GM18870 (cell line): ENCODE results near the gene TADA2B.
A peak's percentile ranks its signal among the peaks of the same experiment; 100 is the strongest.
"Not testable (repeated sequence)": the region's sequence is repeated elsewhere in the genome, so short reads cannot be mapped to it uniquely, and the experiment has no call there.

Experiments
- ATAC-seq: cut with Tn5 transposase; IDR thresholded peaks from one replicate; pipeline ENCODE4 v1.9.1; 2021; ENCODE audit warnings: moderate library complexity; ENCODE audit not compliant: unreplicated experiment

The TADA2B gene

GRCh38 chr4:7075962-7076695 lies 33.0 kb downstream of the TADA2B start:
- no peak for ATAC-seq

- ATAC-seq: no peak
Measured at GRCh38 chr4:7076696-7077082, 33.5 kb downstream of the TADA2B start.

- no peak for ATAC-seq
Measured at GRCh38 chr4:7077371-7077770, 34.2 kb downstream of the TADA2B start.

- no peak for ATAC-seq
Measured at GRCh38 chr4:7078025-7078424, 34.9 kb downstream of the TADA2B start.

- ATAC-seq: not testable (repeated sequence)
Measured at GRCh38 chr4:7079483-7079882, 36.3 kb downstream of the TADA2B start.

- ATAC-seq: not testable (repeated sequence)
Measured at GRCh38 chr4:7079909-7080308, 36.7 kb downstream of the TADA2B start.

GRCh38 chr4:7083597-7084563 lies 40.7 kb downstream of the TADA2B start:
- no peak for ATAC-seq

- not testable (repeated sequence) for ATAC-seq
Measured at GRCh38 chr4:7084564-7084961, 41.4 kb downstream of the TADA2B start.

- no peak for ATAC-seq
Measured at GRCh38 chr4:7086384-7086783, 43.2 kb downstream of the TADA2B start.

GRCh38 chr4:7087036-7087435 lies 43.9 kb downstream of the TADA2B start:
- no peak for ATAC-seq

GRCh38 chr4:7089213-7089986 lies 46.2 kb downstream of the TADA2B start:
- ATAC-seq: no peak

- ATAC-seq: no peak
Measured at GRCh38 chr4:7092026-7092425, 48.9 kb downstream of the TADA2B start.

GRCh38 chr4:7094916-7095315 lies 51.7 kb downstream of the TADA2B start:
- no peak for ATAC-seq

- ATAC-seq: no peak
Measured at GRCh38 chr4:7095611-7096155, 52.5 kb downstream of the TADA2B start.

- ATAC-seq: no peak
Measured at GRCh38 chr4:7096236-7096635, 53.1 kb downstream of the TADA2B start.

- ATAC-seq: peak; percentile 75
Measured at GRCh38 chr4:7101692-7102515, 58.7 kb downstream of the TADA2B start.

GRCh38 chr4:7102516-7102909 lies 59.3 kb downstream of the TADA2B start:
- ATAC-seq: not testable (repeated sequence)

- ATAC-seq: no peak
Measured at GRCh38 chr4:7103031-7103606, 59.9 kb downstream of the TADA2B start.

- ATAC-seq: no peak
Measured at GRCh38 chr4:7103607-7104365, 60.6 kb downstream of the TADA2B start.
